ENCODE results near the gene NDUFS6.

NDUFS6 gene

GRCh38 chr5:1818784-1819183 lies 17.6 kb downstream of the NDUFS6 start:
- no peak for DNase-seq

- DNase-seq: no peak
Measured at GRCh38 chr5:1819458-1819857, 18.3 kb downstream of the NDUFS6 start.

DNA sequence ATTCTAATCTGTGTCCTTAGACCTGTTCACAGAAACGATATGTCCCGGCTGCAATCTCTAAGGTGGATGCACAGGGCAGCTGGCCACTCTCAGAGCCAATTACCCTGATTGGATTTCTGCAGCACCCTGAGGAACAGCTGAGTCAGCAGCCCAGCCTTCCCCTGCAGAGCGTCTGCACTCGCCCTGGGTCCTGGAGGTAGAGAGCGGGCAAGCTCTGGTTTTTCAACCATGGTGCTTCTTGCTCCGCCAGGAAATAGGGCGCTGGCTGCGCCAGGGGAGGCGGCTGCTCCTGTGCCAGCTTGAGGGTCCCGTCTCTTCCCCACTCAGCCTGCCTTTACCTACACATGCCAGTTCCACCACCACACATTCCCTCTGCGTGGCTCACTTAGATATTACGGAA lies 19.2 kb downstream of the NDUFS6 start:
- DNase-seq: no peak

GRCh38 chr5:1820926-1821325 lies 19.7 kb downstream of the NDUFS6 start:
- no peak for DNase-seq

DNA sequence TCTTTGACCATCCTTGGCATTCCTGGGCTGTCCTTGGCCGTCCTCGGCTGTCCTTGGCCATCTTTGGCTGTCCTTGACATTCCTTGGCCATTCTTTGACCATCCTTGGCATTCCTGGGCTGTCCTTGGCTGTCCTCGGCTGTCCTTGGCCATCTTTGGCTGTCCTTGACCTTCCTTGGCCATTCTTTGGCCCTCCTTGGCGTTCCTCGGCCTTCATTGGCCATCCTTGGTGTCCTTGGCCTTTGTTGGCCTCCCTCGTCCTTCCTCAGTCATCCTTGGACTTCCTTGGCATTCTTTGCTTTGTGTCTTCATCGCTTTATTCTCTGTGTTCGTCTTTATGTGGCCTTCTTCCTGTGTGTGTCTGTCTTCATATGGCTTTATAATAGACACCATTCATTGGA lies 20.7 kb downstream of the NDUFS6 start:
- DNase-seq: no peak

- no peak for DNase-seq
Measured at GRCh38 chr5:1823381-1824034, 22.3 kb downstream of the NDUFS6 start.

- no peak for DNase-seq
Measured at GRCh38 chr5:1824109-1824821, 23.1 kb downstream of the NDUFS6 start.

- no peak for DNase-seq
Measured at GRCh38 chr5:1824903-1825841, 24.0 kb downstream of the NDUFS6 start.

DNA sequence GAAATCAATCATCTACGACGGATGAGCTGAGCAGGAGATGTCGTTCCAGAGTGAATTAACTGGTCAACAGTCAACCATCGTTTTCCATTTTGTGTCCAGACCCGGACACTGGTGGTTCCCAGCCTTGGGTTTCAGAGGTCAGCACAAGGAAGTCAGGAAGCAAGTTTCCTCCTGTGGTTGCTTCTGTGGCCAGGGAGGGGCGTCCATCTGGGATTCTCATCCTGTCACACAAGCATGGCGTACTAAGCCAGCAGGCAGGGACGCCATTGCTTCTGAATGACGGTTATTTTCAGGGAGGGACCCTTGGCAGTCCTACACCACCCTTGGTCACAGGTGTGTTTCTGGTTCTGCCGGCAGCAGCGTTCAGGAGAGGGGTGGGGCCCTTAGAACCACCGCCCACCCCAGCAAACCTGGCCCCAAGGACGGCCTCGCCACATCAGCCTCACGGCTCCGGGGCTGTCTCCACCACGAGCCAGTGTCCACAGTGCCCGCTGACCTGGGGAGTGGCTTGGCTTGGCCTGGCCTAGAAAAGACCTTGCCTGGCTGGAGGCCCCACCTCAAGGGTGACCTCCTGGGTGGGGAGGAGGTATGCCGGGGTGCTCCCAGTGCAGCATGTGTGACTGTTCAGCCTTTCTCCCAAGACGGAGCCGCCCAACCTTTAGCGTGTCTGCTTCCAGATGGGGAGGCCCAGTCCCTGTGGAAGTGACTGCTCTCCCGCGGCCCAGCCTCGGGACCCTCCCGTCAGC lies 25.2 kb downstream of the NDUFS6 start:
- no peak for DNase-seq

DNA sequence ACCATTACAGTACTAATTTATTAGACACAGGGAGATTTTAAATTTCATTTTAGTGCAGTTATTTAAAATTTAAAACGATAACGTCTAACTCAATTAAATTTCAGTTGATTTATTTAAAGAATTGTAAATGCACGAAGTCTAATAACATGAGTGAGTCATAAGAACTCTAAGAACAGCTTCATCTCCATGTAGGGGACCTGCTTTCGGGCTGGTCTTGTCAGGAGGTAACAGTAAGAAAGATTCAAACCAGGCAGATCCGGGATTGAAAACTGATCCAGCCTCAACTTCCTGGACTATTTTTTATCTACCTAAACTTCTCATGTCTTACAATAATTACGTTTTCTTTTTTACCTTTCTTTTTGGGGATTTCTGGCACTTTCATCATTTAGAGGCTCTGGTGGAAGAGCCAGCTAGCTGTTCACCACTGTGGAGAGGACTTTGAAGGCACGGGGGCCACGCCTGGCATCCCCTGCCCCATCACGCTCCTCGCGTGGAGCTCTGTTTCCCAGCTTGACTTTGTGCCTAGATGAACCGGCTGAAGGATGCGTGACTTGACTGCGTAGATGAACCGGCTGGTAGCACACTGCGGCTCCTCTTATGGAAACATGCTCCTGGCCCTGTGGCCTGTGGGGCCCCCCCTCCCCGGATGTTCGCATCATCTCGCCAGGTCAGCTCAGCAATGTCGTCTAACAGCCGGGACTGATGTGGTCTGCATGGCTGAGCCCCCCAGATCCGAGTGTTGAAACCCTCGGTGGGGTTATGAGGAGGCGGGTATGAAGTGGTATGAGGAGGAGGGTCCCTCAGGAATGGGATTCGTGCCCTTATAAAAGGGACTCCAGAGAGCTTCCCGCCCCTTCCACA lies 26.0 kb downstream of the NDUFS6 start:
- DNase-seq: no peak

DNA sequence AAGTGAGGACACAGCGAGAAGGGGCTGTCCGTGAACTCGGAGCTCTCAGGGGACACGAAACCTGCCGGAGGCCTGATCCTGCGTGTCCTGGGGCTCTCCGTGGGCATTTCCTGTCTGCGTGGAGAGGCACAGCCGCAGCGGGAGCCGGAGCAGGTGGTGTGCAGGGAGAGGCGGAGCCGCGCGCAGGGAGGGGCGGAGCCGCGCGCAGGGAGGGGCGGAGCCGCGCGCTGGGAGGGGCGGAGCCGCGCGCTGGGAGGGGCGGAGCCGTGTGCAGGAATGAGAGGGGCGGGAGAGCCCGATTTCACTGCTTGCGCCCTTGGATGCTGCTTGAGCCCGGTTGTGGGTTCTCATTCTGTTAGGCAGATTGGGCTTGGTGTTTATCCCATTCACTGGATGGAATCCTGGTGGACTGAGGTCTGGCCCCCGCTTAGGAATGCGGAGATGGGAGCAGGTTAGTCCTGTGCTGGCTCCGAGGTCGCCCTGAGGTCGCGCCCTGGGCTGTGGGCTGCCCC lies 26.7 kb downstream of the NDUFS6 start:
- DNase-seq: peak; percentile 9

DNA sequence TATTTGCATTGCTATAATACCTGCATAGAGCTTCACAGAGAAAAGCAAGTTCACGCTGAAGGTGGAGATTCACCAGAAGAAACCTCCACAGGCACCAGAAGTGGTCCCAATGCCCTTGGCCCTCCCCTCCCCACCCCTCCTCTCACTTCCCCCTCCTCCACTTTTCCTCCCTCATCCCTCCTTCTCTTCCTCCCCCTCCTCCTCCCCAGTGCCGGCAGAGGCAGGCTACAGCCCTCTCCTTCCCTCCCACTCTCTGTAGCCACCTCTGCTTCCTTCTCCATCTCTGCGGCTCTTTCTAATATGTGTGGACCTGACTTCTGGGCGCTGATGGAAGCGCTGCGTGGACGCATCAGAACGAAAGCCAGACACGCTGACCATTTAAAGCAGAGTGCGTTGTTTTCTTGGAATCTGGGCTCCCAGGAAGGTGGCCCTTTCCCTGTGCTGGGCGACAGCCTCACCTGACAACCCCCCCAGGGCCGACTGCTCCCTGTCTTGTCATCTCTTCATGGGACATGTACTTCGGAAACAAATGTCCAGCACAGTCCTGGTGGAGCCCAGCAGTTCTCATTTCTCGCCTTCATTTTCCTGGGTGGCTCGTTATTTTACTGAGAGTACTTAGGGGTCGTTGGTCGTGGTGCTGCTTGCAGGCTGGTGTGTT lies 29.5 kb downstream of the NDUFS6 start:
- DNase-seq: no peak

- no peak for DNase-seq
Measured at GRCh38 chr5:1831257-1831656, 30.1 kb downstream of the NDUFS6 start.

GRCh38 chr5:1831677-1832313 lies 30.6 kb downstream of the NDUFS6 start:
- DNase-seq: no peak

DNA sequence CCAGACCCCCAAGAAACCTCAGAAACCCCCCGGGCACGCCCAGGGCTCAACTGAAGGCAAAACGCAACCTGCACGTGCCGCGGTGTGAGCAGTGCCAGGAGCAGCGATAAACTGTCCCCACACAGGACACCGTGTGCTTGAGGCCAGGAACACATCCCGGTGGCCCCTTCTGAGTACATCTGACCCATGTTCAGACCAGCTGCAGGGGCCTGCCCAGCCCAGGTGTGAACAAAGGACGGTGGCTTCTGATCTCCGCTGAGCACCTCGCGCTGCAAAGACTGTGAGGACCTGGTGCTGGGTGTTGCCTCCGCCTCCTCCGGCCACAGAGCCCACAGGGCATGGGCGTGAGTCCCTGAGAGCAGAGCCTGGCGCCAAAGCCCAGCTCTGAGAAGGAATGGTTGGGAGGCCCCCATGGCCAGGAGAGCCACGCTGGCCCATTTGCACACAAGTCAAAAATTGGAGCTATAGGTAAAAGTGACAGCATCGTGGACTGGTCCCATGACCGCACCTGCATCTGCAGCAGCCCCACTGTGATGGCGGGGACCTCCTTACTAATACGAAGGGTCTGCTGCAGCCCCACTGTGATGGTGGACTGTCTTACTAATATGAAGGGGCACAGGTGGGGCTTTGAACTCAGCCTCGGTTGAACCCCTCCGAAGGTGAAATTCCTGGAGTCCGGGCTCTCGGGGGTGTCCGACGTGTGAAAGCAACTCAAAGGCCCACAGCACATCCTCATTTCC lies 31.5 kb downstream of the NDUFS6 start:
- DNase-seq: no peak

DNA sequence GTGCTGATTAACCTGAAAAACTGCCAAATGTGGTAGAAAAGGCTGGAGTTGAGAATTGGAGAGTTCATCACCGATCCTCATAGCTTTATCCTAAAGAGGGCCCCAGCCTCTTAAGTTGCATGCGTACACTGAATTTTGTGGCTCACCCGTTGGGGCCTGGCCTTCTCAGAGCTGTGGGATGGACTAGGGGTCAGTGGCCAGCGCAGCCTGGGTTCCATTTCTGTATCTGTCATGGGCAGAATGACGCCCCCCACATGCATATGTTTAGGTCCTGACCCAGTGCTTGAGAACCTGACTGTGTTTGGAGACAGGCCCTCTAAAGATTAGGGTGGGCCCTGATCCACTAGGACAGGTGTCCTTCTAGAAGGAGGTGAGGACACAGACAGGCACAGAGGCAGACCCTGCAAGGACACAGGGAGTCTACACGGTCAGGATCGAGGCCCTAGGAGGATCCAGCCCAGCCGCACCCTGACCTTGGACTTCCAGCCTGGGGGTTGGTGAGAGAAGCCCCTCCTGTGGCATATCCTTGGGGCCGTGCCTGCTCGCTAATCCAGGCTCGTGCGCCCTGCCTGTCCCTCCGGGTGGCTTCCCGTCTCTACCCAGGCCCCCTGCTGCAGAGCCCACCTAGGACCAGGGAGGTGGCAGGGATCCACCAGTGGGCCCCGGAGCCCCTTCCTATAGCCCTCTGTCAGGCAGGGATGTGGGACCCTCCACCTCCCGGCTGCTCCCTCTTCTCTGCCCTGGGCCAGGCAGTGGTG lies 32.2 kb downstream of the NDUFS6 start:
- DNase-seq: no peak

GRCh38 chr5:1834022-1834551 lies 32.9 kb downstream of the NDUFS6 start:
- DNase-seq: no peak

GRCh38 chr5:1834721-1835429 lies 33.7 kb downstream of the NDUFS6 start:
- no peak for DNase-seq

All from activated naive CD4-positive, alpha-beta T cell treated with Interleukin-2 at 50 U/mL for 16 hours (primary cell).